Measurements from ENCODE around the gene KIAA0232. TPM values are rescaled to one million over a fixed set of nuclear protein-coding genes. Genes with fewer than 3 reads are reported as not detected.

KIAA0232 gene
- total RNA-seq, 4 donors from 2014 or later, result 39.1 to 66.4 (median 60.4) TPM

- Histone ChIP-seq H3K4me1 (peaks cover 10 to 11% of the 10 kb centered on the region in 2 donors), H3K9me3 (no peaks in the 10 kb centered on the region), H3K27me3 (no peaks in the 10 kb centered on the region), H3K36me3 (no peaks in the 10 kb centered on the region), H3K27ac (no peak overlapping the region), H3K4me3 (no peak overlapping the region)
- TF ChIP-seq CTCF (IDR thresholded peaks at IDR 0.05 in 4 of 5, conservative IDR thresholded peaks at IDR 0.05 in 1 of 5), result no peak
- no peak for TF ChIP-seq POLR2A (IDR thresholded peaks at IDR 0.05)
- intact Hi-C loops (cut with DNase I; ENCODE audit: low total_unique reads), result no loop called here
- no peak for DNase-seq
- in situ Hi-C loops (cut with MboI; ENCODE audit: low sequenced_read_pairs in 4 of 4), result no loop called here
- no peak for ATAC-seq
These were observed 30.7 kb upstream of the KIAA0232 start for GRCh38 chr4:6751611-6752485.

GRCh38 chr4:6752486-6752829 lies 30.1 kb upstream of the KIAA0232 start:
- Histone ChIP-seq H3K27ac (no peak overlapping the region), H3K27me3 (no peaks in the 10 kb centered on the region), H3K4me1 (peaks cover 10 to 11% of the 10 kb centered on the region in 2 donors), H3K36me3 (no peaks in the 10 kb centered on the region), H3K4me3 (no peak overlapping the region), H3K9me3 (no peaks in the 10 kb centered on the region)
- in situ Hi-C loops (cut with MboI; ENCODE audit: low sequenced_read_pairs in 4 of 4), result no loop called here
- intact Hi-C loops (cut with DNase I; ENCODE audit: low total_unique reads), result no loop called here
- TF ChIP-seq CTCF (IDR thresholded peaks at IDR 0.05 in 4 of 5, conservative IDR thresholded peaks at IDR 0.05 in 1 of 5), result no peak
- no peak for TF ChIP-seq POLR2A (IDR thresholded peaks at IDR 0.05)
- DNase-seq (no peak), ATAC-seq (no peak)

GRCh38 chr4:6753103-6753560 lies 29.4 kb upstream of the KIAA0232 start:
- no peak for ATAC-seq
- intact Hi-C loops (cut with DNase I; ENCODE audit: low total_unique reads) (no loop called here), in situ Hi-C loops (cut with MboI; ENCODE audit: low sequenced_read_pairs in 4 of 4) (no loop called here)
- Histone ChIP-seq H3K4me1 (peaks cover 10 to 11% of the 10 kb centered on the region in 2 donors), H3K9me3 (no peaks in the 10 kb centered on the region), H3K4me3 (no peak overlapping the region), H3K36me3 (no peaks in the 10 kb centered on the region), H3K27me3 (no peaks in the 10 kb centered on the region), H3K27ac (no peak overlapping the region)
- no peak for TF ChIP-seq POLR2A (IDR thresholded peaks at IDR 0.05)
- TF ChIP-seq CTCF (IDR thresholded peaks at IDR 0.05 in 4 of 5, conservative IDR thresholded peaks at IDR 0.05 in 1 of 5), result no peak
- DNase-seq, result no peak

GRCh38 chr4:6753891-6754290 lies 28.6 kb upstream of the KIAA0232 start:
- DNase-seq (no peak), ATAC-seq (no peak)
- TF ChIP-seq POLR2A (IDR thresholded peaks at IDR 0.05), result no peak
- TF ChIP-seq CTCF (IDR thresholded peaks at IDR 0.05 in 4 of 5, conservative IDR thresholded peaks at IDR 0.05 in 1 of 5), result no peak
- Histone ChIP-seq H3K4me3 (no peak overlapping the region), H3K4me1 (peaks cover 10 to 11% of the 10 kb centered on the region in 2 donors), H3K36me3 (no peaks in the 10 kb centered on the region), H3K27me3 (no peaks in the 10 kb centered on the region), H3K9me3 (no peaks in the 10 kb centered on the region), H3K27ac (no peak overlapping the region)
- intact Hi-C loops (cut with DNase I; ENCODE audit: low total_unique reads) (no loop called here), in situ Hi-C loops (cut with MboI; ENCODE audit: low sequenced_read_pairs in 4 of 4) (no loop called here)
